T-helper 9 cell (primary cell): ENCODE measurements around the gene LPIN1.
"Not testable (repeated sequence)": the region's sequence is repeated elsewhere in the genome, so short reads cannot be mapped to it uniquely, and the experiment has no call there.

Experiments
- DNase-seq: peaks from one replicate; pipeline ENCODE4 v3.0.0-alpha.2; 2020

The LPIN1 gene

DNA sequence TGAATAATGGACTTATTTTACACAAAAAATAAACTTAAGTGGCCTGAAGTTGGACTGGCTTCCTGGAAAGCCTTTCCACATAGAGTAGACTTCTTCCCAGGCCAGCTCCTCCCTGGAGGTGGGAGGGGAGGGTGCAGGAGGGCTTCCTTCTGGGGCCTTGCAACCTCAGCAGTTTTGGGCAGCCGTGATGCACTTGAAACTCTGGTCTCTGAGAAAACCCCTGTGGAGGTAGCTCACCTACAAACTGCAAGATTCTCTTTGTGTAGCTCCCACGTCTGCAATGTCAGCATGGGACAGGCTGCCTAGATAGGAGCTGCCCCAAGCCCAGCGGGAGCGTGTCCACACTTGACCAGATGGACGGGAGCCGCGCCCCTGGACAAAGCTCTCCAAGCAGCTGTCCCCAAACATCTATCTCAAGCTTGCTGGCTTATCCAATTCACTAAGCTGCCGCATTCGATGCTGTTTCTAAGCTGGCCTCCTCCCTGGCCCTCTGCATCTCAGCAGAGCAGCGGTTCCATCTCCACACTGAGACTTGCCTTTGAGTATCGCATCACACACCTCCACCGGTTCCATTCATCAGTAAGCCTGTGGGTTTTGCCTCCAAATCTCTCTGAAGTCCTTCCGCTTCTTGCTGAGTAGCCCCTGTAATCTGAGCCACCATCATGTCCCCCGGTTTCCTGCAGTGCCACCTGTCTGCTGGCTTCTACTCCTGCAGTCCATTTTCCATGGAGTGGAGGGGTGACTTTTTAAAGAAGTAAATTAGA, 1.6 kb upstream of the LPIN1 start:
- DNase-seq, result no peak

DNA sequence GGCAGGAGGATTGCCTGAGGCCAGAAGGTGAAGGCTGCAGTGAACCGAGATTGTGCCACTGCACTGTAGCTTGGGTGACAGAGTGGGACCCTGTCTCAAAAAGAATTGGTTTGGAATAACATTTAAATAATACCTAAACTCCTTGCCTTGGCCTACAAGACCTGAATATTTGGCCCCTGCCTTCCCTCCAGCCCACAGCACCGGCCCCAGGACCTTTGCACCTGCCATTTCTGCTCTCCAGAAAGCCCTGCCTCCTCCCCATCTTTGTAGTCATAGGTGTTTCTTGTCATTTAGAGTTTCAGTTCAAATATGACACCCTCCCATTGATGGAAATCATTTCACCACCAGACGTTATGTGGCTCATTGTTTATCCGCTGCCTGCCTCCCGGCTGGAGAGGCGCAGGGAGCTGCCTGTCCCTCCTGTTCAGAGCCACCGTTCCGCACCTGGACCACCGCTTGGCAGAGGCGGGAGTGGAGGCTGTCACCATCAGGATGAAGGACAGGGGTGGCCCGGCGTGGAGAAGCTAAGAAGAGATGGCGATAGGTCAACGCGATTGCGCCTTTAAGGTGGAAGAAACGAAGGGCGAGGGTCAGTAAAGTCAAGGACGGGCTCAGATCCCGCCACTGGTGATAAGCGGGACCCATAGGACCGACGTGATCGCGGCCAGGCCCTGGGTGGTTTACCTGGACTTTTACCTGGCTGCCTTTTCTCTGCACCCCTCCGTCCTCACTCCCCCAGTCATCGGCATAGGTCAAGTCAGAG, 638 bp upstream of the LPIN1 start:
- no peak for DNase-seq

DNA sequence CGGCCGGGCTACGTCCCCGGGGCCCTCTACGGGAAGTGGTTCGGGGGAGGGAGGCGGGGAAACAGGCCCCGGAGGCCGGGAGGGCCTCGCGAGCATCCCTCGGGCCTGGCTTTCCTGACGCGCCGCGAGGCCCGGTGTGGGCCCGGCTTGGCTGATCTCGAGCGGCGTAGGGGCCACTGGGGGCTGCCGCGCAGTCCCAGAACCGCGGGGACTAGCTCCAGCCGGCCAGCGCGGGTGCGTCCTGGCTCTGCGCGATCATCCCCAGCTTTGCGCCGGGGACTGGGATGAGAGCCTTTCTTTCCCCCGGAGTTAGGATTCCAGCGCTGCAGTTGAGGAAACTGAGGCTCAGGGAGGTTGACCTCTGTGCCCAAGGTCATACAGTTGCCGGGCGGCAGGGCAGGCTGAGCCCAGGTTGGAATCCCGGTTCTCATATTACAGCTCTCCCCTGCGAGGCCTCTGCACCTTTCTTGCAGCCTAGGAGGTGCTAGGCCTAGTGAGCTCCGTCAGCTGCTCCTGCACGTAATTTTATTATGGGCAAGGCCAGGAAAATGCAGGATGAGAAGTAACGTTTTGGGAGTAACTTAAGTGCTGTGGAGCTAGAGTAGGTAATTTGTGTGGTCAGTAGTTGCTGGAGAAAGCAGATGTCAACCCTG, 501 bp downstream of the LPIN1 start:
- DNase-seq, result no peak

DNA sequence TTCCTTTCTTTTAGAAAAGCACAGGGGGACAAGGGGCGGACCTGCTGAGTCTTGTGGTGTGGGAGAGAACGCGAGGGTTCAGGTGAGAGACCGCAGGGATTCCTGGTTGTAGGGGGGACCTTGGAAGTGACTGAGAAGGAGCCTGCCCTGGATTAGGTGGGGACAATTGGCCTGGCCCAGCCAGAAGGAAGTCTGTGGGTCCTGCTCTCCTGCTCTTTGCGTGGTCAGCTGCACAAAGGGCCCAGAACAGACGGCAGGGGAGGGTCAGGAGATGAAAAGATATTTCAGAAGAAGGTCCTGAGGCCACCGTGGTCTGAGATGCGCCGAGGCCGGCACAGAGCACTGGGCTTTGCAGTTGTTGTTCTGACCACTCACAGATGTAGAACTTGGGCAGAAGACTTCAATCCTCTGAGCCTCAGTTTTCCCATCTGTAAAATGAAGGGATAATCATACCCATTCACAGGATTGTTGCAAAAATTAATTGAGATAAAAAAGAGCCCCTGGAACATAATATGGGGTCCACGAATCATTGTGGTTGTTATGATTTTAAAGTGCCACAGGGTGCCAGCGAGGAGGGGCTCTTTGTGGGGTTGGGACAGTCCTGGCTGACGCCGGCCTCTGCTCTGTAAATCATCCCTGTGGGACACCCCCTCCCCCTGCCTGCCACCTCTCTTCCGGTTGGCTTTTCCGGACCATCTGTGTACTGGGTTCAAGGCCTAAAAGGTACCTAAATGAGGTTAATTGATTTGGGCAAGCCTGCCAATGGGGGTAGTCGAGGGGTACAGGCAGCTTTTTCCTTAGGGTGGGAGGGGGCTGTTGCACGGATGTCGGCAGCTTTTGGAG, 1.8 kb downstream of the LPIN1 start:
- DNase-seq, result no peak

DNA sequence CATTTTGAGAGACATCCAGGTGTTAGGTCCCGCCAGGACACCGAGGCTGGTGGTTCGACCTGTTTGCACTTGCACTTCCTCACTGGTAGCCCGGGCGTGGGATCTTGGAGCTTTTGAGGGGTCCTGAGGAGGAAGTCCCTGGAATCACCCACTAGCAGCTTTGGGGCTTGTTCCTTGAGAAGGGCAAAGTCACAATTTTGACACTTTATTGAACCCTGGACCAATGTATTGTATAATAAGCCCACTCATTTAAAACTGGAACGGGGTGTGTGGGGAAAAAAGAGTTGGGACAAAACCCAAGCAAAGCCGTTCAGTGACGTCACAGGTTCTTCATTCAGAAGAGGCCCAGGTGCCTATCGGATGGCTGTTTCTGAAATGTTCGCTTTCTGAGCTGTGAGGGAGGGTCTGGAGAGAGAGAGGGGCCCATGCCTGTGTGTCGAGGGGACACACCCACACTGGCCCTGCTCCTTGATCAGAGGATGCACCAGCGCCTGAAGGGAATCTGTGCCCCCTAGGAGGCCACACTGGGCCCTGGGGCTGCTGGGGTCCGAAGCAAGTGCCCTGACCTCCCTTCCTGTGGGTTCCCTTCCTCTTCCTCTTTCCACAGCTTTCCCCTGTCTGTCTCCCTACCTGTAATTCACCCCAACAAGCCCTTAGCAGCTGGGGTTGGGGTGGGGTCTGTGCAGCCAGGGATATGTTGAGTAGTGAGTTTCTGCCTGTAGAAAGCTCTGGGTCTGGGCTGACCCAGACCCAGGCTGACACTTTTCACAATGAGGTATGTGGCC, 2.6 kb downstream of the LPIN1 start:
- DNase-seq, result no peak

DNA sequence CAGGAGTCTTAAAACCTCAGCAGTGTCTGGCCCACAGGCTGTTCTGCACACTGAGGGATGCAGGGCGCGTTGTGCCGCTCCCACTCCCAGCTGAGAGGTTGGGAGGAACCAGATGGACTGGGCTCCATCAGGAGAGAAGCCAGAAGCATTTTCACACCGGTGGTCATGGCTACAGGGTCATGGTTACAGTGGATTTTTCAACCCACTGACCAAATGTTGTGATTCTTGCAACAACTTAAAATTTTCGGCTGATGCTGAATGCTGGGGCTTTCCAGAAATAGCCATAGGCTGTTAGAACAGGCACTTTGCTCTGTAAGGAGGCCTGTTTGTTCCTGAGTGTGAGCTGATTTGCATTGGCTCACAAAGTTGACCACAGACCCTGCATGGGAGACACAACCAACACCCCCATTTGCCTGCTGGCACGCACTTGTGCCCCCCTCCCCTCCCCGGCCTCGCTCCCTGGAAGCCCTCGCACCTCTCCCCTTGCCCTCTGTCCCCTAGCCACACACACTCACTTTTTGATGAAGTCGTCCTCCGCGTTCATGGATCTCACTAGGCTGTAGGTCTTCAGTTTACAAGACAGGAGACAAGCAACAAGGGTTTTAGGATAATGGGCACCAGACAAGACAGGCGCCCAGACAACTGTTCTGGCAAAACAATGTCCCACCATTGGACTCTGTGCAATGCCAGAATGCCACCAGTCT, 3.4 kb downstream of the LPIN1 start:
- no peak for DNase-seq

DNA sequence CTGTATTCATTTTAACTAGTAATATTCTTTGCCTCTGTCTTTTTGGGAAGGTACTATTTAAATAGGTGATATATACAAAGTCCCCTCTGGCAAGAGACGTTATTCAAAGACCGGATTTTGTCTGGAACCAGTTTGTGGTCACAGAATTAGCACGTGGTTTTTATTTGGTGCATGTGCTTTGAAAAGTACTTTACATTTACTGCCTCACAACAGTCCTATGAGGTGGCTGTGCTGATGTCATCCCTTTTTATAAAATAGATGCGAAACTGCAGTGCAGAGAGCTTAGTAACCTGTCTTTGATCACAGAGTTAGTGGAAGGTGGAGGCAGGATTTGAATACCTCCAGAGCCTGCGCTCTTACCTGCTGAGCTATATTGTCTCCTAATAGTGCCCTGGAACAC, 4.0 kb downstream of the LPIN1 start:
- DNase-seq, result no peak

DNA sequence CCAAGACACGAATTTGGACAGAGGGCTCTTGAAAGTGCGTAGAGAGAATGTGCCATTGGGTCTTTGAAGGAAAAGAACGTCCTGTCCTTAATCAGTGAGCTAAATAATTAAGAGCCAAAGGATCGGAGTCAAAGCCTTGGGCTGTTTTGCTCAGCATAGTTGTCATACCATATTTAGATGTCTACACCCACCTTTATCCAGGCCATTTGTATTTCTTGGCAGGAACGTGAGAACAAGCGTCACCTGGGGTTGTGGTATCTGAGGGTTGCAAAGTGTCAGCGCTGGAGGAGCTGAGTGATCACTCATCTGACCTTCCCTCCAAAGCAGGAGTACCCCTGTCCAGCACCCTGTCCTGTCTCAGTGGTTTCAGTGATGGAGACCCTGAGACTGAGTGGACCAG, 4.5 kb downstream of the LPIN1 start:
- no peak for DNase-seq

DNA sequence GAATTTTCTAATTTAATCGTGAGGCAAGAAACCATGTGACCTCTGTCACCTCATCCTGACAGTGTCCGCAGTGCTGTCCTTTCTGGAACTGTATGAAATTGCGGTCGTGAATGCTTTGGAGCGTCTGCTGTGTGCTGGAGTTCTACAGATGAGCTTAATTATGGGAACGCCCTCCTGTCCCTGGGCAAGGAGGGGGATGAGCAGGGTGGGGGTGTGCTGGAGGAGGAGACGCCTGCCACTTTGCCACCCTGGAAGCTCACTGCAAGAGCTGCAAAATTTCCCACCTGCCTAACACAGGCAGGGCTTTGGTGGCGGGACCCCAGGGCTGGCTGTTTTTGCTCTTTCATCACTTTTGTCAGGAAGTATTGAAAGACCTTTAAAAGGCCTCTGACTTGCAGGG, 6.5 kb downstream of the LPIN1 start:
- no peak for DNase-seq

DNA sequence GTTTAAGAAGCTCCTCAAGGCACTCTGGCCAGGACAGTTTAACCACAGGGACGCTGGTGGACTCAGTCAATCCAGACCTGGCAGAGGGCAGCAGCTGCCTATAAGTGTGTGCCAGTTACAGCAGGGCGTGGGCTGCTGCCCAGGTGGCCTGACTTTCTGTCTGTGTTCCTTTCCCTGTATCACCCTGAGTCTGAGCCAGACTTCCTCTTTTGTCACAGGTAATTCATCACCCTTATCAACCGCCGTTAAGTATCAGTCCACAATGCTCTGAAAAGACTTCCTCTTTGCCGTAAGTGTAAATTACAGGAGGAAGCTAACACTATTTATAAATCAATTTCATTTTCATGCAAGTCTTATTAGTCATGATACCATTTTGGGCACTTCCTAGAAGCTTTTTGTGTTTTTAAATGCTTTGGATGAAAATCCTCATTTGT, 7.0 kb downstream of the LPIN1 start:
- no peak for DNase-seq

DNA sequence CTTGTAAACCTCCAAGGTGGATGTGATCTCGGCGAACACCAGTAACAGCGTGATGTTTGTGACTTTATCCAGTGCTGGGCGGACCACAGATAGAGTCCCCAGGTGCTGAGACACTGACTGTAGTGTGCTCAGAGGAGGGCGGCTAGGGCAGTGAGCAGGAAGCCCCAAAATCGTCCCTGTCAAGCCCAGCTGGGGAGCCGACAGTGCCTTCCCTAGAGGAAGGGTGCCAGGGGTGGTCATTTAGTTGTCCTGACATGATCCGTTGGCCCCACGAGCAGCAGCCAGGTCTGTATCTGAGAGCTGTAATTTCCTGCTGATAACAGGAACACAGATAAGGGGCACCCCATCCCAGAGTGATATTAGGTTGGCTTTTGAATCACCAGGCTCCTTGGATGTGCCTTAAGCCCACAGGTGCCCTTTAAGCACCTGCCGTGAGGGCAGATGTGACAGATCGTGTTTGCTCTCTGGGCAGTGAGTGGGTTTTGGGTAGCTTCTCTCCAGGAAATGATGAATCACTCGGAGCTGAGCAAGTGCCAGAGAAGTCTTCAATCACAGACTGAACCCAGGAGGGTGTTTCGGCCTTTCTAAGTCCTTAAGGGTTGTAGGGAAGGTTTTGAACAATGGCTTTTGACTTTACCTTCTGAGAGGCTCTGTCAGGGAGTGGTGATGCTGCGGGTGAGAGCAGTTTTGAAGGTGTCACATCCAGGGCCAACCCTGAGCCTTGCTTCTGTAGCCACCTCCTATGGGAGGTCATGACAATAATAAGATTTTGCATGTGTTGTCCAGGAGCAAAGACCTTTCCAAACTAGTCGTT, 7.7 kb downstream of the LPIN1 start:
- peak; percentile 52 for DNase-seq

DNA sequence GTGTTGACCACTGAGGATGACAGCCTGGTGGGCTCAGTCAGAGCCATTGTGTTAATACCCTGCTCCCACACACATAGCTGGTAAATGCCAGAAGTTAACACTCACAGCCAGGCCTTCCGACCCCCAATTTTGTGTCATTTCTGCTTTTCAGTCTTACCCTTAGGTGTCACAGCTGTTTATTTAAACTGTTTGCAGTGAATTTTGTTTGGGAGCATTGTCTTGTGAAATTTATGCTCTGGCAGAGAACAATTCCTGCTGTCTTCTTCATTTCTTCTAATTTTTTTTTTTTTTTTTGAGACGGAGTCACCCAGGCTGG, 8.2 kb downstream of the LPIN1 start:
- DNase-seq, result no peak

DNA sequence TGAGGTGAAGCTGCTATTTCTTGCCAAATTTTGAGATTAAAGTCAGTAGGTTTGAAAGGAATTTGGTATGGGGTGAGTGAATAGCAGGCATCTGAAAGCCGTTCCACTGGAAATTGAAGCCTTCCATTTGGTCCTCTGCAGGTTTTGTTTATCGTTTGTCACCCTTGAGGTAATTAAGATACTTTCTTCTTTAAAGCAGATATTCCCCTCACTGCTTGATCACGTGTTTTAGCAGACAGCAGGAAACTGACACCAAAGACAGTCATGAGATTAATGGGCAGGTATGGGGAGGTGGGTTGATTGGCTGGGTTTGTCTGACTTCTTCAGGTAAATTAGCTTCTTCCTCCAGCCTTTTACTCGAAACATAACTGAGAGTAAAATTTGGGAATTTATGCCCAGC, 10.7 kb downstream of the LPIN1 start:
- no peak for DNase-seq

DNA sequence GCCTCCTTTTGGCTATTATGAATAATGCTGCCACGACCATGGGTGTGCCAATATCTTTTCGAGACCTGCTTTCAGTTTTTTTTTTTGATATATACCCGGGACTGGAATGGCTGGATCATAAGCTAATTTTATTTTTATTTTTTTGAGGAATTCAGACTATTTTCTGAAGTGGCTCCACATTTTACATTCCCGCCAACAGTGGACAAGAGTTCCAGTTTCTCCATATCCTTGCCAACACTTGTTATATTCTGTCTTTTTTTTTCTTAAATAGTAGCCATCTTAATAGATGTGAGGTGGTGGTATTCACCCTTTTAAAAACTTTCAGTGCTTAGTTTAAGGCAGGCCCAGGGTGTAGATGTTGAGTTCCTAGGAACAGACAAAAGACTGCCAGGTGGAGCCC, 11.8 kb downstream of the LPIN1 start:
- no peak for DNase-seq

DNA sequence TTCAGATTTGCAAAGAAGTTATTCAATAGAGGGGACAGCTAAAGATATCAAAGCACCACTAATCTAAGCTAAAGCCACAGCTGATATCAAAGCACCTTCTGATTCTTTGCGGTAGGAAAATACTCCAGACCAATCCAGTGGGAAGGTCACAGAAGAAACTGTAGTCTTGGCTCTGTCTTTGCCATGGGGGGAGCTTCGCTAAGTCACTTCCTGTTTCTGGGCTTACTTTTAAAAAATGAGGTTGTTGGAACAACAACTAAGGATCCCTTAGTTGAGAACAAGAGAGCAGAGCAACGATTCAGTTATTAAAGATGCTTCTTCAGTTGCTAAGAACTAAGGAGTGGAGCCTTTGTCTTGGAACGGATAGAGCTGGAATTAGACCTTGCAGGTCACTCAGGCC, 12.2 kb downstream of the LPIN1 start:
- no peak for DNase-seq

DNA sequence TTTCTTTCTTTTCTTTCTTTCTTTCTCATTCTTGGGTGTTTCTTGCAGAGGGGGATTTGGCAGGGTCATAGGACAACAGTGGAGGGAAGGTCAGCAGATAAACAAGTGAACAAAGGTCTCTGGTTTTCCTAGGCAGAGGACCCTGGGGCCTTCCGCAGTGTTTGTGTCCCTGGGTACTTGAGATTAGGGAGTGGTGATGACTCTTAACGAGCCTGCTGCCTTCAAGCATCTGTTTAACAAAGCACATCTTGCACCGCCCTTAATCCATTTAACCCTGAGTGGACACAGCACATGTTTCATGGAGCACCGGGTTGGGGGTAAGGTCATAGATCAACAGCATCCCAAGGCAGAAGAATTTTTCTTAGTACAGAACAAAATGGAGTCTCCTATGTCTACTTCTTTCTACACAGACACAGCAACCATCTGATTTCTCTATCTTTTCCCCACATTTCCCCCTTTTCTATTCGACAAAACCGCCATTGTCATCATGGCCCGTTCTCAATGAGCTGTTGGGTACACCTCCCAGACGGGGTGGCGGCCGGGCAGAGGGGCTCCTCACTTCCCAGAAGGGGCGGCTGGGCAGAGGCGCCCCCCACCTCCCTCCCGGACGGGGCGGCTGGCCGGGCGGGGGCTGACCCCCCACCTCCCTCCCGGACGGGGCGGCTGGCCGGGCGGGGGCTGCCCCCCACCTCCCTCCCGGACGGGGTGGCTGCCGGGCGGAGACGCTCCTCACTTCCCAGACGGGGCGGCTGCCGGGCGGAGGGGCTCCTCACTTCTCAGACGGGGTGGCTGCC, 12.9 kb downstream of the LPIN1 start:
- DNase-seq, result not testable (repeated sequence)

DNA sequence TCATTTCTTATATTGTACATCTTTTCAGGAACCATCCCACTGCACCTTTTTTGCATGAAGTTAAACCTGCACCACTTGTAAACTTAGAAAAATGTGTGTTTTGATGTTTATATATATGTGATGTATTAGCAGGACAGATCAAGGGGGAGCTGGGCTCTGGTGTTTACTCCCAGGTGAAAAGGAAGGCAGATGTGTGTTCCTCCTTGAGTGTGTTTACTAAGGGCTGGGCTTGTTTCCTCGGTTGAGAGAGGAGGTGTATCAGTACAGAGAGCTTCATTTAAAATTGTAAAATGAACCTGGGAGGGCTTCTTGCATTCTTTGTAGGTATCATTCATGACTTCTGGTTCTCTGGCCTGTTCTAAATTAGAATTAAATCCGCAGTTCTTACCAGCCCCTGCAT, 14.8 kb downstream of the LPIN1 start:
- no peak for DNase-seq

DNA sequence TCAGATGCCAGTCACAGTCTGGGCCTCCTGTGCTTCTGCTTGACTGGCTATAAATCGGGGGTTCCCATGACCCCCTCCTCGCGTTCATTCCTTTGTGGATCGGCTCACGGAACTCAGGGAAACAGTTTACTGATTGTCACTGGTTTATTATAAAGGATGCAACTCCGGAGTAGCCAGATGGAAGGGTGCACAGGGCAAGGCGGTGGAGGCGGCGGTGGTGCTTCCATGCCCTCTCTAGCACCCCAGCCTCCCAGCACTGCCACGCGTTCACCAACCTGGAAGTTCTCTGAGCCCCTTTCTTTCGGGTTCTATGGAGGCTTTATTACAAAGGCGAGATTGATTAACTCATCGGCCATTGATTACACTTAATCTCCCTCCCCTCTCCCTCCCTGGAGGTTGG, 15.6 kb downstream of the LPIN1 start:
- no peak for DNase-seq

DNA sequence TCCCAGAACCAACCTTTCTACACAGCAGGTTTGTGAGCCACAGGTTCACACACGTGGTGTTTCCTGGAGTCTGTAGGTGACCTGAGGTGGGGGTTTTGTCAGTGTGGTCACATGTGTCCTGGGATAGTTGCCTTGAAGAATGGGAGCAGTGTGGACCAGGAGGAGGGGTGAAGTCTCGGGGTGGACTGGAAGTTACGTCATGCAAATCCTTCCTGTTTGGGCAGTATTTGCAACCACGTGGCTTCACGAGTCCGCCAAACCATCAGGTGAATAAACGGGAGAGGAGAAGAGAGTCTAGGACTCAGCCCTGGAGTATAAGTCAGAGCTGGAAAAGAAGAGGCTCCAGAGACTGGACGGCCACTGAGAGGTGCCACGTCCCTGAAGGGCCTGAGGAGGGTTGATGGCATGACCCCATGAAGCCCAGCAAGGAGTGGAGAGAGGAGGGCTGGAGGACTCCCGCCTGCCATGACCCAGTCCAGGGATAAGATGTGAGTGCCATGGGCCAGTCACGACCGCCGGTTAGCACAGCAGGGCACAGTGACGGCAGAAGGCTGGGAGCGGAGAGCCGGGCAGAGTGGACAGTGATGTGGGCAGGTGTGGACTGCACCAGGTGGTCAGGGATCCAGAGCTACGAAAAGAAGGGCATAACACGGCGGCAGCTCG, 16.5 kb downstream of the LPIN1 start:
- DNase-seq, result no peak
